ENCODE data around the gene CH25H. TPM values are rescaled to one million over a fixed set of nuclear protein-coding genes. Genes with fewer than 3 reads are reported as not detected.

CH25H gene
- polyA plus RNA-seq, 1 of the 3 experiments (the other 2 are of a cell fraction) = not detected

DNA sequence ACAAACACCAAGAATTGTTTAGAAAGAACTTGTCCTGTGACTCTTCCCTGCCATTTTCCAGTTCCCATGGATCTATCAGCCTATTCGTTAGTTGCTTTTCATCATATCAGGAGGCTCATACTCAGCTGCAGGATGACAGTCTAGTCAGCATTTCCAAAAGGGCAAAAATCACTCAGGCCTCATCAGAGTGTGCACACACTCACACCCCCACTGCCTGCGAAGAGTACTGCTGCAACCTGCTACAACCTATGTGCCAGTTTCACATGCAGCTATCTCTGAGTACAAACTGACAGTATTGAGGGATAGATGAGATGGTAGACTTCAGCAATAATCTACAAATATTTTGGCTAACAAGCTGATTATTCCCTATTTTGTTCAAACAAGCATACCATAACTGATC, 24.2 kb downstream of the CH25H start:
- Histone ChIP-seq H3K4me3 (ENCODE audit: low read depth in 2 of 2, low read length in 1 of 2) (no peak overlapping the region), H3K27ac (ENCODE audit: low read depth in 2 of 2, low read length in 1 of 2) (no peak overlapping the region), H3K36me3 (replicated peaks in 1 of 2; ENCODE audit: control insufficient read depth in 1 of 2, insufficient read depth in 2 of 2, low read length in 1 of 2) (no peaks in the 10 kb centered on the region), H3K79me2 (ENCODE audit: insufficient read depth) (no peaks in the 10 kb centered on the region), H3K27me3 (ENCODE audit: insufficient read depth) (no peaks in the 10 kb centered on the region), H3K9me3 (no peaks in the 10 kb centered on the region), H3K4me2 (no peak overlapping the region), H3K9ac (no peak overlapping the region), H3F3A (replicated peaks; ENCODE audit: insufficient read depth) (no peaks in the 10 kb centered on the region), H4K20me1 (ENCODE audit: insufficient read depth) (no peaks in the 10 kb centered on the region), H3K4me1 (ENCODE audit: control insufficient read depth in 1 of 2, insufficient read depth in 2 of 2, low read depth in 1 of 2, low read length in 1 of 2) (no peaks in the 10 kb centered on the region), H2AFZ (ENCODE audit: low read depth) (no peak overlapping the region), H3K9me2 (no peaks in the 10 kb centered on the region)
- POLR2A ChIA-PET = no interaction called here
- TF ChIP-seq FOXM1 (IDR thresholded peaks at IDR 0.05; ENCODE audit: low read depth) = no peak
- DNase-seq = no peak
- CTCF ChIA-PET = no interaction called here
- 44% methylated on average over 2 of the region's 2 CpGs for WGBS (ENCODE audit: low lambda C conversion rate)

DNA sequence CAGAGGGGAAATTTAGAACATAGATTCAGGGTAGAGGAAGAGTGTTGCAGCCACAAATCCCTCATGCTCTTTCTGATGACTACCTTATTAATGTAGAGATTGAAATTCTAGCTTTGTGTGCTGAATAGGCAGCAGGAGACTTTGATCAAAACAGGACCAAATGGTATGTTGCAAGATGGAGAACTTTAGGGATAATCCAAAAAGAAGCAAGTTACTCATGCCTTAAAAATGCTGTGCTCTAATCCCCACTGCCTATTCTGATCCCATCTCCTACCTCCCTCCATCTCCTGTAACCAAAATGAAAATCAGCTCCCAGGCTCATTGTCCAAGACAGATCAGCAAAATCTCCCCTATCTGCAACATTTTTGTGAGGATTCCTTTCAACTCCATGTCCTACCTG, 31.3 kb downstream of the CH25H start:
- H3K4me2 ChIP-seq = no peak overlapping the region
- TF ChIP-seq FOXJ3 (CRISPR knock-in tag; IDR thresholded peaks at IDR 0.05) (no peak), NRF1 (IDR thresholded peaks at IDR 0.05; ENCODE audit: low read depth, low read length) (no peak), ELF1 (IDR thresholded peaks at IDR 0.05) (no peak), MXI1 (IDR thresholded peaks at IDR 0.05; ENCODE audit: low read depth, low read length) (no peak), EP300 (IDR thresholded peaks at IDR 0.05; ENCODE audit: borderline replicate concordance in 1 of 2, low read depth in 1 of 2, low read length in 1 of 2) (no peak), RFX5 (IDR thresholded peaks at IDR 0.05; ENCODE audit: low read length) (no peak), RCOR1 (IDR thresholded peaks at IDR 0.05; ENCODE audit: low read length) (no peak), FOSL2 (IDR thresholded peaks at IDR 0.05; ENCODE audit: borderline replicate concordance, low read depth) (no peak), YY1 (IDR thresholded peaks at IDR 0.05; ENCODE audit: low read depth) (no peak)
- TF ChIP-seq, protein P1, sequence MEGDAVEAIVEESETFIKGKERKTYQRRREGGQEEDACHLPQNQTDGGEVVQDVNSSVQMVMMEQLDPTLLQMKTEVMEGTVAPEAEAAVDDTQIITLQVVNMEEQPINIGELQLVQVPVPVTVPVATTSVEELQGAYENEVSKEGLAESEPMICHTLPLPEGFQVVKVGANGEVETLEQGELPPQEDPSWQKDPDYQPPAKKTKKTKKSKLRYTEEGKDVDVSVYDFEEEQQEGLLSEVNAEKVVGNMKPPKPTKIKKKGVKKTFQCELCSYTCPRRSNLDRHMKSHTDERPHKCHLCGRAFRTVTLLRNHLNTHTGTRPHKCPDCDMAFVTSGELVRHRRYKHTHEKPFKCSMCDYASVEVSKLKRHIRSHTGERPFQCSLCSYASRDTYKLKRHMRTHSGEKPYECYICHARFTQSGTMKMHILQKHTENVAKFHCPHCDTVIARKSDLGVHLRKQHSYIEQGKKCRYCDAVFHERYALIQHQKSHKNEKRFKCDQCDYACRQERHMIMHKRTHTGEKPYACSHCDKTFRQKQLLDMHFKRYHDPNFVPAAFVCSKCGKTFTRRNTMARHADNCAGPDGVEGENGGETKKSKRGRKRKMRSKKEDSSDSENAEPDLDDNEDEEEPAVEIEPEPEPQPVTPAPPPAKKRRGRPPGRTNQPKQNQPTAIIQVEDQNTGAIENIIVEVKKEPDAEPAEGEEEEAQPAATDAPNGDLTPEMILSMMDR (IDR thresholded peaks at IDR 0.05) = no peak
- TF ChIP-seq, protein P2, sequence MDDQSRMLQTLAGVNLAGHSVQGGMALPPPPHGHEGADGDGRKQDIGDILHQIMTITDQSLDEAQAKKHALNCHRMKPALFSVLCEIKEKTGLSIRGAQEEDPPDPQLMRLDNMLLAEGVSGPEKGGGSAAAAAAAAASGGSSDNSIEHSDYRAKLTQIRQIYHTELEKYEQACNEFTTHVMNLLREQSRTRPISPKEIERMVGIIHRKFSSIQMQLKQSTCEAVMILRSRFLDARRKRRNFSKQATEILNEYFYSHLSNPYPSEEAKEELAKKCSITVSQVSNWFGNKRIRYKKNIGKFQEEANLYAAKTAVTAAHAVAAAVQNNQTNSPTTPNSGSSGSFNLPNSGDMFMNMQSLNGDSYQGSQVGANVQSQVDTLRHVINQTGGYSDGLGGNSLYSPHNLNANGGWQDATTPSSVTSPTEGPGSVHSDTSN (IDR thresholded peaks at IDR 0.05) = no peak
- TF ChIP-seq, protein P3, sequence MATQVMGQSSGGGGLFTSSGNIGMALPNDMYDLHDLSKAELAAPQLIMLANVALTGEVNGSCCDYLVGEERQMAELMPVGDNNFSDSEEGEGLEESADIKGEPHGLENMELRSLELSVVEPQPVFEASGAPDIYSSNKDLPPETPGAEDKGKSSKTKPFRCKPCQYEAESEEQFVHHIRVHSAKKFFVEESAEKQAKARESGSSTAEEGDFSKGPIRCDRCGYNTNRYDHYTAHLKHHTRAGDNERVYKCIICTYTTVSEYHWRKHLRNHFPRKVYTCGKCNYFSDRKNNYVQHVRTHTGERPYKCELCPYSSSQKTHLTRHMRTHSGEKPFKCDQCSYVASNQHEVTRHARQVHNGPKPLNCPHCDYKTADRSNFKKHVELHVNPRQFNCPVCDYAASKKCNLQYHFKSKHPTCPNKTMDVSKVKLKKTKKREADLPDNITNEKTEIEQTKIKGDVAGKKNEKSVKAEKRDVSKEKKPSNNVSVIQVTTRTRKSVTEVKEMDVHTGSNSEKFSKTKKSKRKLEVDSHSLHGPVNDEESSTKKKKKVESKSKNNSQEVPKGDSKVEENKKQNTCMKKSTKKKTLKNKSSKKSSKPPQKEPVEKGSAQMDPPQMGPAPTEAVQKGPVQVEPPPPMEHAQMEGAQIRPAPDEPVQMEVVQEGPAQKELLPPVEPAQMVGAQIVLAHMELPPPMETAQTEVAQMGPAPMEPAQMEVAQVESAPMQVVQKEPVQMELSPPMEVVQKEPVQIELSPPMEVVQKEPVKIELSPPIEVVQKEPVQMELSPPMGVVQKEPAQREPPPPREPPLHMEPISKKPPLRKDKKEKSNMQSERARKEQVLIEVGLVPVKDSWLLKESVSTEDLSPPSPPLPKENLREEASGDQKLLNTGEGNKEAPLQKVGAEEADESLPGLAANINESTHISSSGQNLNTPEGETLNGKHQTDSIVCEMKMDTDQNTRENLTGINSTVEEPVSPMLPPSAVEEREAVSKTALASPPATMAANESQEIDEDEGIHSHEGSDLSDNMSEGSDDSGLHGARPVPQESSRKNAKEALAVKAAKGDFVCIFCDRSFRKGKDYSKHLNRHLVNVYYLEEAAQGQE (IDR thresholded peaks at IDR 0.05; ENCODE audit: low read depth, low read length) = no peak
- TF ChIP-seq, protein P4, sequence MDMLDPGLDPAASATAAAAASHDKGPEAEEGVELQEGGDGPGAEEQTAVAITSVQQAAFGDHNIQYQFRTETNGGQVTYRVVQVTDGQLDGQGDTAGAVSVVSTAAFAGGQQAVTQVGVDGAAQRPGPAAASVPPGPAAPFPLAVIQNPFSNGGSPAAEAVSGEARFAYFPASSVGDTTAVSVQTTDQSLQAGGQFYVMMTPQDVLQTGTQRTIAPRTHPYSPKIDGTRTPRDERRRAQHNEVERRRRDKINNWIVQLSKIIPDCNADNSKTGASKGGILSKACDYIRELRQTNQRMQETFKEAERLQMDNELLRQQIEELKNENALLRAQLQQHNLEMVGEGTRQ (IDR thresholded peaks at IDR 0.05; ENCODE audit: borderline replicate concordance, low read depth, low read length) = no peak
- TF ChIP-seq, protein P5, sequence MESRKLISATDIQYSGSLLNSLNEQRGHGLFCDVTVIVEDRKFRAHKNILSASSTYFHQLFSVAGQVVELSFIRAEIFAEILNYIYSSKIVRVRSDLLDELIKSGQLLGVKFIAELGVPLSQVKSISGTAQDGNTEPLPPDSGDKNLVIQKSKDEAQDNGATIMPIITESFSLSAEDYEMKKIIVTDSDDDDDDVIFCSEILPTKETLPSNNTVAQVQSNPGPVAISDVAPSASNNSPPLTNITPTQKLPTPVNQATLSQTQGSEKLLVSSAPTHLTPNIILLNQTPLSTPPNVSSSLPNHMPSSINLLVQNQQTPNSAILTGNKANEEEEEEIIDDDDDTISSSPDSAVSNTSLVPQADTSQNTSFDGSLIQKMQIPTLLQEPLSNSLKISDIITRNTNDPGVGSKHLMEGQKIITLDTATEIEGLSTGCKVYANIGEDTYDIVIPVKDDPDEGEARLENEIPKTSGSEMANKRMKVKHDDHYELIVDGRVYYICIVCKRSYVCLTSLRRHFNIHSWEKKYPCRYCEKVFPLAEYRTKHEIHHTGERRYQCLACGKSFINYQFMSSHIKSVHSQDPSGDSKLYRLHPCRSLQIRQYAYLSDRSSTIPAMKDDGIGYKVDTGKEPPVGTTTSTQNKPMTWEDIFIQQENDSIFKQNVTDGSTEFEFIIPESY (IDR thresholded peaks at IDR 0.05; ENCODE audit: borderline replicate concordance, low read depth) = no peak
- TF ChIP-seq, protein P6, sequence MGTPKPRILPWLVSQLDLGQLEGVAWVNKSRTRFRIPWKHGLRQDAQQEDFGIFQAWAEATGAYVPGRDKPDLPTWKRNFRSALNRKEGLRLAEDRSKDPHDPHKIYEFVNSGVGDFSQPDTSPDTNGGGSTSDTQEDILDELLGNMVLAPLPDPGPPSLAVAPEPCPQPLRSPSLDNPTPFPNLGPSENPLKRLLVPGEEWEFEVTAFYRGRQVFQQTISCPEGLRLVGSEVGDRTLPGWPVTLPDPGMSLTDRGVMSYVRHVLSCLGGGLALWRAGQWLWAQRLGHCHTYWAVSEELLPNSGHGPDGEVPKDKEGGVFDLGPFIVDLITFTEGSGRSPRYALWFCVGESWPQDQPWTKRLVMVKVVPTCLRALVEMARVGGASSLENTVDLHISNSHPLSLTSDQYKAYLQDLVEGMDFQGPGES (IDR thresholded peaks at IDR 0.05; ENCODE audit: low read depth, low read length) = no peak
- TF ChIP-seq, protein P7, sequence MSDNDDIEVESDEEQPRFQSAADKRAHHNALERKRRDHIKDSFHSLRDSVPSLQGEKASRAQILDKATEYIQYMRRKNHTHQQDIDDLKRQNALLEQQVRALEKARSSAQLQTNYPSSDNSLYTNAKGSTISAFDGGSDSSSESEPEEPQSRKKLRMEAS (IDR thresholded peaks at IDR 0.05; ENCODE audit: low read depth) = no peak
- H3K4me1 ChIP-seq (ENCODE audit: control insufficient read depth in 1 of 2, insufficient read depth in 2 of 2, low read depth in 1 of 2, low read length in 1 of 2) = no peaks in the 10 kb centered on the region
- ChIA-PET POLR2A (no interaction called here), CTCF (interaction anchor here (0.7 to 2.0 kb wide), 3 partner anchors 9 to 146 kb away, joined by 3 to 5 read pairs (median 3); no protein-coding TSS in a partner anchor)
- no peak overlapping the region for H3K27ac ChIP-seq (ENCODE audit: low read depth in 2 of 2, low read length in 1 of 2)
- no peak overlapping the region for H3K9ac ChIP-seq
- DNase-seq = no peak
- H3F3A ChIP-seq (replicated peaks; ENCODE audit: insufficient read depth) = no peaks in the 10 kb centered on the region
- no peak overlapping the region for H2AFZ ChIP-seq (ENCODE audit: low read depth)
- H3K9me3 ChIP-seq = no peaks in the 10 kb centered on the region
- H3K79me2 ChIP-seq (ENCODE audit: insufficient read depth) = no peaks in the 10 kb centered on the region
- H3K4me3 ChIP-seq (ENCODE audit: low read depth in 2 of 2, low read length in 1 of 2) = no peak overlapping the region
- no peaks in the 10 kb centered on the region for H4K20me1 ChIP-seq (ENCODE audit: insufficient read depth)
- H3K27me3 ChIP-seq (ENCODE audit: insufficient read depth) = no peaks in the 10 kb centered on the region
- H3K36me3 ChIP-seq (replicated peaks in 1 of 2; ENCODE audit: control insufficient read depth in 1 of 2, insufficient read depth in 2 of 2, low read length in 1 of 2) = no peaks in the 10 kb centered on the region
- peaks cover 4% of the 10 kb centered on the region; the same call in 1 of the 2 replicates for H3K9me2 ChIP-seq
